Activated CD8-positive, alpha-beta memory T cell treated with anti-CD3 and anti-CD28 coated beads, Interleukin-2, amount 10 ng/mL, durations not matched to agents 7 days and 5 days (primary cell): Measurements from ENCODE around the gene FAM216B. TPM values are rescaled to one million over a fixed set of nuclear protein-coding genes. Genes with fewer than 3 reads are reported as not detected.

Experiments
- ATAC-seq: fragments of 150-1000 bp; cut with Tn5 transposase; one replicate; pipeline ENCODE4 v1.10.0; 2021; ENCODE audit warnings: moderate library complexity
- CTCF ChIA-PET: fragments of 350-600 bp; sonication (Branson Sonifier 250); formaldehyde crosslinking; loops from one replicate; lab custom pipeline; 2021; ENCODE audit warnings: antibody characterized with exemption; lab: Charles Lee
- DNase-seq: peaks from one replicate; pipeline ENCODE4 v3.0.0-alpha.2; 2020
- H3K27ac Mint-ChIP-seq: one replicate; pipeline ENCODE4 v1.8.0; 2021; ENCODE audit warnings: mild to moderate bottlenecking, mixed read lengths
- H3K27me3 Mint-ChIP-seq: one replicate; pipeline ENCODE4 v1.8.0; 2021; ENCODE audit warnings: mixed read lengths
- H3K36me3 Mint-ChIP-seq: one replicate; pipeline ENCODE4 v1.8.0; 2021; ENCODE audit warnings: mild to moderate bottlenecking, mixed read lengths
- H3K4me1 Mint-ChIP-seq: one replicate; pipeline ENCODE4 v1.8.0; 2021; ENCODE audit warnings: mixed read lengths
- H3K4me3 Mint-ChIP-seq: one replicate; pipeline ENCODE4 v1.8.0; 2021; ENCODE audit warnings: mild to moderate bottlenecking, moderate library complexity, mixed read lengths
- H3K9me3 Mint-ChIP-seq: one replicate; pipeline ENCODE4 v1.8.0; 2022; ENCODE audit warnings: low read depth, mixed read lengths
- total RNA-seq, 2 experiments: library from RNA; stranded (reverse); gene quantifications; one replicate each; pipeline ENCODE4 v1.2.3, GENCODE V29; 2021

FAM216B gene
- total RNA-seq, 2 experiments from 2014 or later: not detected

- Mint-ChIP-seq H3K27ac (no peak overlapping the region), H3K4me3 (no peak overlapping the region), H3K27me3 (peaks cover 35% of the 10 kb centered on the region), H3K4me1 (no peaks in the 10 kb centered on the region), H3K36me3 (no peaks in the 10 kb centered on the region), H3K9me3 (no peaks in the 10 kb centered on the region)
- CTCF ChIA-PET: no interaction called here
- ATAC-seq: no peak
- no peak for DNase-seq
Measured at GRCh38 chr13:42795666-42796065, 14.3 kb downstream of the FAM216B start.

- Mint-ChIP-seq H3K4me3 (no peak overlapping the region), H3K36me3 (peaks cover 2% of the 10 kb centered on the region), H3K9me3 (no peaks in the 10 kb centered on the region), H3K27ac (no peak overlapping the region), H3K27me3 (peaks cover 35% of the 10 kb centered on the region), H3K4me1 (no peaks in the 10 kb centered on the region)
- DNase-seq (no peak), ATAC-seq (no peak)
- CTCF ChIA-PET: no interaction called here
Measured at GRCh38 chr13:42796747-42797356, 15.5 kb downstream of the FAM216B start.

- Mint-ChIP-seq H3K27ac (no peak overlapping the region), H3K9me3 (no peaks in the 10 kb centered on the region), H3K4me3 (no peak overlapping the region), H3K4me1 (no peaks in the 10 kb centered on the region), H3K36me3 (peaks cover 2% of the 10 kb centered on the region), H3K27me3 (peaks cover 35% of the 10 kb centered on the region)
- CTCF ChIA-PET: no interaction called here
- DNase-seq: no peak
- ATAC-seq: no peak
Measured at GRCh38 chr13:42798118-42798517, 16.7 kb downstream of the FAM216B start.

- ATAC-seq (no peak), DNase-seq (no peak)
- CTCF ChIA-PET: no interaction called here
- H3K27ac Mint-ChIP-seq: no peak overlapping the region
- H3K27me3 Mint-ChIP-seq: peaks cover 30% of the 10 kb centered on the region
- no peaks in the 10 kb centered on the region for H3K4me1 Mint-ChIP-seq
- peaks cover 2% of the 10 kb centered on the region for H3K36me3 Mint-ChIP-seq
- no peak overlapping the region for H3K4me3 Mint-ChIP-seq
- no peaks in the 10 kb centered on the region for H3K9me3 Mint-ChIP-seq
Measured at GRCh38 chr13:42800109-42800643, 18.8 kb downstream of the FAM216B start.

GRCh38 chr13:42803563-42804204 is 22.3 kb downstream of the FAM216B start:
- no peak overlapping the region for H3K4me3 Mint-ChIP-seq
- H3K9me3 Mint-ChIP-seq: no peaks in the 10 kb centered on the region
- H3K4me1 Mint-ChIP-seq: no peaks in the 10 kb centered on the region
- peaks cover 2% of the 10 kb centered on the region for H3K36me3 Mint-ChIP-seq
- no peak overlapping the region for H3K27ac Mint-ChIP-seq
- DNase-seq (no peak), ATAC-seq (no peak)
- CTCF ChIA-PET: no interaction called here
- H3K27me3 Mint-ChIP-seq: peaks cover 8% of the 10 kb centered on the region

GRCh38 chr13:42804244-42804874 is 23.0 kb downstream of the FAM216B start:
- H3K27me3 Mint-ChIP-seq: peaks cover 10% of the 10 kb centered on the region
- CTCF ChIA-PET: interaction anchor here (1.5 kb wide), 1 partner anchor 11 kb away, joined by 3 read pairs; no protein-coding TSS in a partner anchor
- H3K9me3 Mint-ChIP-seq: no peaks in the 10 kb centered on the region
- ATAC-seq: no peak
- no peak overlapping the region for H3K4me3 Mint-ChIP-seq
- no peaks in the 10 kb centered on the region for H3K4me1 Mint-ChIP-seq
- H3K36me3 Mint-ChIP-seq: peaks cover 2% of the 10 kb centered on the region
- H3K27ac Mint-ChIP-seq: no peak overlapping the region
- DNase-seq: no peak

GRCh38 chr13:42807241-42807640 is 25.9 kb downstream of the FAM216B start:
- H3K4me1 Mint-ChIP-seq: peaks cover 4% of the 10 kb centered on the region
- no peak overlapping the region for H3K27ac Mint-ChIP-seq
- CTCF ChIA-PET: no interaction called here
- no peaks in the 10 kb centered on the region for H3K36me3 Mint-ChIP-seq
- DNase-seq (peak; percentile 59), ATAC-seq (no peak)
- H3K9me3 Mint-ChIP-seq: no peaks in the 10 kb centered on the region
- H3K27me3 Mint-ChIP-seq: peaks cover 16% of the 10 kb centered on the region
- H3K4me3 Mint-ChIP-seq: no peak overlapping the region

- peaks cover 21% of the 10 kb centered on the region for H3K27me3 Mint-ChIP-seq
- H3K9me3 Mint-ChIP-seq: no peaks in the 10 kb centered on the region
- peaks cover 4% of the 10 kb centered on the region for H3K4me1 Mint-ChIP-seq
- H3K27ac Mint-ChIP-seq: no peak overlapping the region
- ATAC-seq: no peak
- no peak overlapping the region for H3K4me3 Mint-ChIP-seq
- no peaks in the 10 kb centered on the region for H3K36me3 Mint-ChIP-seq
- CTCF ChIA-PET: no interaction called here
- no peak for DNase-seq
Measured at GRCh38 chr13:42807866-42808265, 26.5 kb downstream of the FAM216B start.

- no peaks in the 10 kb centered on the region for H3K9me3 Mint-ChIP-seq
- peaks cover 24% of the 10 kb centered on the region for H3K27me3 Mint-ChIP-seq
- no peak for DNase-seq
- CTCF ChIA-PET: interaction anchor here (0.8 kb wide), 1 partner anchor 9 kb away, joined by 3 read pairs; no protein-coding TSS in a partner anchor
- peaks cover 4% of the 10 kb centered on the region for H3K4me1 Mint-ChIP-seq
- H3K36me3 Mint-ChIP-seq: no peaks in the 10 kb centered on the region
- no peak overlapping the region for H3K27ac Mint-ChIP-seq
- H3K4me3 Mint-ChIP-seq: no peak overlapping the region
- peak; percentile 48 for ATAC-seq
Measured at GRCh38 chr13:42808341-42808940, 27.1 kb downstream of the FAM216B start.

GRCh38 chr13:42812316-42812715 is 30.9 kb downstream of the FAM216B start:
- DNase-seq (no peak), ATAC-seq (no peak)
- CTCF ChIA-PET: no interaction called here
- no peak overlapping the region for H3K4me3 Mint-ChIP-seq
- peaks cover 44% of the 10 kb centered on the region for H3K27me3 Mint-ChIP-seq
- H3K4me1 Mint-ChIP-seq: peaks cover 4% of the 10 kb centered on the region
- H3K27ac Mint-ChIP-seq: no peak overlapping the region
- H3K36me3 Mint-ChIP-seq: no peaks in the 10 kb centered on the region
- H3K9me3 Mint-ChIP-seq: no peaks in the 10 kb centered on the region

GRCh38 chr13:42814868-42815267 is 33.5 kb downstream of the FAM216B start:
- ATAC-seq (no peak), DNase-seq (no peak)
- H3K4me1 Mint-ChIP-seq: peaks cover 4% of the 10 kb centered on the region
- peaks cover 45% of the 10 kb centered on the region for H3K27me3 Mint-ChIP-seq
- H3K27ac Mint-ChIP-seq: no peak overlapping the region
- H3K36me3 Mint-ChIP-seq: no peaks in the 10 kb centered on the region
- CTCF ChIA-PET: interaction anchor here (1.0 kb wide), 1 partner anchor 9 kb away, joined by 3 read pairs; no protein-coding TSS in a partner anchor
- no peaks in the 10 kb centered on the region for H3K9me3 Mint-ChIP-seq
- no peak overlapping the region for H3K4me3 Mint-ChIP-seq

GRCh38 chr13:42815681-42816080 is 34.3 kb downstream of the FAM216B start:
- CTCF ChIA-PET: interaction anchor here (1.0 kb wide), 1 partner anchor 10 kb away, joined by 3 read pairs; no protein-coding TSS in a partner anchor
- H3K4me1 Mint-ChIP-seq: peaks cover 4% of the 10 kb centered on the region
- no peak overlapping the region for H3K4me3 Mint-ChIP-seq
- H3K36me3 Mint-ChIP-seq: no peaks in the 10 kb centered on the region
- ATAC-seq: no peak
- DNase-seq: no peak
- H3K9me3 Mint-ChIP-seq: no peaks in the 10 kb centered on the region
- peaks cover 48% of the 10 kb centered on the region for H3K27me3 Mint-ChIP-seq
- H3K27ac Mint-ChIP-seq: no peak overlapping the region

GRCh38 chr13:42816538-42816937 is 35.2 kb downstream of the FAM216B start:
- no peak for ATAC-seq
- CTCF ChIA-PET: no interaction called here
- Mint-ChIP-seq H3K4me1 (peaks cover 3% of the 10 kb centered on the region), H3K27me3 (peaks cover 47% of the 10 kb centered on the region), H3K36me3 (no peaks in the 10 kb centered on the region), H3K27ac (no peak overlapping the region), H3K9me3 (no peaks in the 10 kb centered on the region), H3K4me3 (no peak overlapping the region)
- no peak for DNase-seq
